K562 (cell line): Measurements from ENCODE around the gene GARIN5B.
A peak's percentile ranks its signal among the peaks of the same experiment; 100 is the strongest.
"Not testable (repeated sequence)": the region's sequence is repeated elsewhere in the genome, so short reads cannot be mapped to it uniquely, and the experiment has no call there.

Experiments
- CTCF ChIP-seq, 3 experiments: IDR thresholded peaks in 2 of 3; conservative IDR thresholded peaks in 1 of 3; 2 replicates each; pipeline ENCODE4 v1.5.1; 2011 to 2012; ENCODE audit warnings: low read length in 3 of 3, mild to moderate bottlenecking in 3 of 3, control low read depth in 2 of 3, improper control_type of control experiment in 1 of 3, inconsistent platforms in 1 of 3, low read depth in 1 of 3, mixed read lengths in 1 of 3, moderate library complexity in 1 of 3; ENCODE audit not compliant: insufficient read depth in 2 of 3
- NFE2L1 ChIP-seq: fragments of 450-650 bp; IDR thresholded peaks from 2 replicates; pipeline ENCODE4 v1.6.1; 2016; ENCODE audit warnings: missing genetic modification characterization, low read depth, mild to moderate bottlenecking, missing compliant biosample characterization, moderate library complexity, borderline replicate concordance
- NRF1 ChIP-seq, 2 experiments: fragments of 450-650 bp; IDR thresholded peaks in 1 of 2; conservative IDR thresholded peaks in 1 of 2; 2 replicates each; pipeline ENCODE4 v1.6.1; 2014; ENCODE audit warnings: mild to moderate bottlenecking in 2 of 2
- RBM25 ChIP-seq: fragments of 200-400 bp; formaldehyde crosslinking; IDR thresholded peaks from 2 replicates; pipeline ENCODE4 v1.6.1; 2018; ENCODE audit warnings: low read length, low read depth, moderate library complexity; ENCODE audit not compliant: severe bottlenecking

DNA sequence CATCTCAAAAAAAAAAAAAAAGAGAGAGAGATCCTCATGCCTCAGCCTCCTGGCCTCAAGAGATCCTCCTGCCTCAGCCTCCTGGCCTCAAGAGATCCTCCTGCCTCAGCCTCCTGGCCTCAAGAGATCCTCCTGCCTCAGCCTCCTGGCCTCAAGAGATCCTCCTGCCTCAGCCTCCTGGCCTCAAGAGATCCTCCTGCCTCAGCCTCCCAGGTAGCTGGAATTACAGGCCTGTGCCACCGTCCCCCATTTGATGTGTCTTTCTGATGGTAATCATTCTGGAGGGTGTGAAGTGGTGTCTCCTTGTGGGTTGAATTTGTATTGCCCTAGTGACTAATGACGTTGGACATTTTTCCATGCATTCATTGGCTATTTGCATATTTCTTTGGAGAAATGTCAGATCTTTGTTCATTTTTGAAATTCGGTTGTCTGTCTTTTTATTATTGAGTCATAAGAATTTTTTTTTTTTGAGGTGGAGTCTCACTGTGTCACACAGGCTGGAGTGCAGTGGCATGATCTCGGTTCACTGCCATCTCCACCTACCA, 34.2 kb downstream of the GARIN5B start:
- peak; percentile 77 for TF ChIP-seq RBM25
- not testable (repeated sequence) for TF ChIP-seq NFE2L1 (tag); NRF1 (conservative IDR thresholded peaks at IDR 0.05 in 1 of 2, IDR thresholded peaks at IDR 0.05 in 1 of 2); CTCF (IDR thresholded peaks at IDR 0.05 in 2 of 3, conservative IDR thresholded peaks at IDR 0.05 in 1 of 3; ENCODE audit: insufficient read depth in 2 of 3, low read depth in 1 of 3, low read length in 3 of 3)
